Neutrophil (primary cell): ENCODE results near the gene SH3GLB2.
A peak's percentile ranks its signal among the peaks of the same experiment; 100 is the strongest.

Experiments used
- H3K27ac ChIP-seq: fragments of 200-600 bp; sonication (generic); 2 replicates; pipeline ENCODE4 v1.5.1; 2016; ENCODE audit warnings: mild to moderate bottlenecking, moderate library complexity
- H3K27me3 ChIP-seq: fragments of 200-600 bp; sonication (generic); 2 replicates; pipeline ENCODE4 v1.6.0; 2016; ENCODE audit warnings: mild to moderate bottlenecking
- H3K36me3 ChIP-seq: fragments of 200-600 bp; sonication (generic); 2 replicates; pipeline ENCODE4 v1.5.1; 2017
- H3K4me1 ChIP-seq, 2 experiments: fragments of 200-600 bp in 1 of 2; sonication (generic) in 1 of 2; 1 replicate in 1 of 2; 2 replicates in 1 of 2; pipeline versions ENCODE4 v1.5.1 to v1.6.1; 2013 to 2016; ENCODE audit warnings: low read depth in 1 of 2, low read length in 1 of 2, mild to moderate bottlenecking in 1 of 2, moderate library complexity in 1 of 2; ENCODE audit not compliant: control insufficient read depth in 1 of 2, insufficient read depth in 1 of 2
- H3K4me3 ChIP-seq, 2 experiments: fragments of 200-600 bp in 1 of 2; sonication (generic) in 1 of 2; 1 replicate in 1 of 2; 2 replicates in 1 of 2; pipeline ENCODE4 v1.5.1; 2013 to 2016; ENCODE audit warnings: low read depth in 1 of 2, low read length in 1 of 2, mild to moderate bottlenecking in 1 of 2, moderate library complexity in 1 of 2
- H3K9me3 ChIP-seq: fragments of 200-600 bp; sonication (generic); 2 replicates; pipeline ENCODE4 v1.5.1; 2016
- TF ChIP-seq, protein P1 (sequence below): fragments of 200-600 bp; sonication (generic); IDR thresholded peaks from 2 replicates; pipeline ENCODE4 v1.5.1; 2016; ENCODE audit warnings: antibody characterized with exemption

The SH3GLB2 gene

DNA sequence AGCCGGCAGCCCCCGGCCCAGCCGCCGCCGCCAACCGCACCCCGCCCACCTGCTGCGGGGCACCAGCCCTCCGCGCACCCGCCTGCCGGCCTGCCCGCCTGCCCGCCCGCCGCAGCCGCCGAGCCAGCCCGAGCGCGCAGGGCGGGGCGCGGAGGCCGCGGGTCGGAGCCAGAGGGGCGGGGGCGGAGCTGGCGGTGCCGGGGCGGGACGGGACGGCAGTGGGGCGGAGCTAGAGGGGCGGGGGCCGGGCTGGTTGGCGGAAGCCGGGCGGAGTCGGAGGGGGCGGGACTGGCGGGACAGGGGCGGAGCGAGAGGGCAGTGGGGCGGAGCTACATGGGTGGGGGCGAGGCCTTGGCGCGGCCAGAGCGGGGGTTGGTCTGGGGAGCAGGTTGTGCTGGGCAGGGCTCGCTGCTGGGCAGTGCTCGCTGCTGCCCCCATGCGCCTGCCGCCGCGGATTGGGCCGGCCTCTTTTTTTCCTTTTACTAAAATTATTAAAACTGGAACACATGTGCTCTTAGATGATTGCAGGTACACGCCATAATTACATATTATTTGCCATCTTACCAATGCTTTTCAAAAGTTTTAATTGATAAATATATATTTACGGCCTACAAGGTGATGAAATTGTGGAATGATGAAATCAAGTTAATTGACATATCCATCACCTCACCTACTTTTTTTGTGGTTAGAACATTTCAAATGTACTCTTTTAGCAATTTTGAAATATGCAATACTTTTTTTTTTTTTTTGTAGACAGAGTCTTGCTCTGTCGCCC is at the start of gene SH3GLB2:
TSS of gene SH3GLB2 (minus strand) at position 140 of the 775 bp plus-strand sequence. CDS start 177 bp downstream, outside the sequence.
- H3K9me3 ChIP-seq, result no peaks in the 10 kb centered on the region
- no peaks in the 10 kb centered on the region for H3K27me3 ChIP-seq
- H3K27ac ChIP-seq, result peak within 1 kb of the TSS; percentile 55
- peak within 1 kb of the TSS; percentile 68 to 80 for H3K4me3 ChIP-seq
- TF ChIP-seq, protein P1, sequence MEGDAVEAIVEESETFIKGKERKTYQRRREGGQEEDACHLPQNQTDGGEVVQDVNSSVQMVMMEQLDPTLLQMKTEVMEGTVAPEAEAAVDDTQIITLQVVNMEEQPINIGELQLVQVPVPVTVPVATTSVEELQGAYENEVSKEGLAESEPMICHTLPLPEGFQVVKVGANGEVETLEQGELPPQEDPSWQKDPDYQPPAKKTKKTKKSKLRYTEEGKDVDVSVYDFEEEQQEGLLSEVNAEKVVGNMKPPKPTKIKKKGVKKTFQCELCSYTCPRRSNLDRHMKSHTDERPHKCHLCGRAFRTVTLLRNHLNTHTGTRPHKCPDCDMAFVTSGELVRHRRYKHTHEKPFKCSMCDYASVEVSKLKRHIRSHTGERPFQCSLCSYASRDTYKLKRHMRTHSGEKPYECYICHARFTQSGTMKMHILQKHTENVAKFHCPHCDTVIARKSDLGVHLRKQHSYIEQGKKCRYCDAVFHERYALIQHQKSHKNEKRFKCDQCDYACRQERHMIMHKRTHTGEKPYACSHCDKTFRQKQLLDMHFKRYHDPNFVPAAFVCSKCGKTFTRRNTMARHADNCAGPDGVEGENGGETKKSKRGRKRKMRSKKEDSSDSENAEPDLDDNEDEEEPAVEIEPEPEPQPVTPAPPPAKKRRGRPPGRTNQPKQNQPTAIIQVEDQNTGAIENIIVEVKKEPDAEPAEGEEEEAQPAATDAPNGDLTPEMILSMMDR, result peak; percentile 94
- H3K36me3 ChIP-seq, result no peaks in the 10 kb centered on the region
- peaks cover 26 to 31% of the 10 kb centered on the region in 2 experiments for H3K4me1 ChIP-seq

DNA sequence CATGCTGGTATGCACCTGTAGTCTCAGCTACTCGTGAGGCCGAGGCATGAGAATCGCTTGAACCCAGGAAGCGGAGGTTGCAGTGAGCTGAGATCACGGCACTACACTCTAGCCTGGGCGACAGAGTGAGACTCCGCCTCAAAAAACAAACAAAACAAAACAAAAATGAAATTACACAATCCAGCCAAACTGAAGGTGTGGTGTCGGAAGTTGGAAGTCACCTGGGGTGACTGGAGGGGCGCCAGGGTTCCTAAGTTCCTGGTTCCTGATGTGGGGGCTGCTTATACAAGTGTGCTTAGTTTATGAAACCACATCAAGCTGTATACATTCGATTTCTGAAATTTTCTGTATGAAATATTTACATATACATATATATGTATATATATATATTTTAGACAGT is 49.1 kb upstream of the SH3GLB2 start:
- H3K36me3 ChIP-seq, result no peaks in the 10 kb centered on the region
- TF ChIP-seq, protein P1, result no peak
- peaks cover 18 to 21% of the 10 kb centered on the region in 2 experiments for H3K4me1 ChIP-seq
- no peaks in the 10 kb centered on the region for H3K27me3 ChIP-seq
- no peak overlapping the region for H3K4me3 ChIP-seq
- no peaks in the 10 kb centered on the region for H3K9me3 ChIP-seq
- no peak overlapping the region for H3K27ac ChIP-seq

DNA sequence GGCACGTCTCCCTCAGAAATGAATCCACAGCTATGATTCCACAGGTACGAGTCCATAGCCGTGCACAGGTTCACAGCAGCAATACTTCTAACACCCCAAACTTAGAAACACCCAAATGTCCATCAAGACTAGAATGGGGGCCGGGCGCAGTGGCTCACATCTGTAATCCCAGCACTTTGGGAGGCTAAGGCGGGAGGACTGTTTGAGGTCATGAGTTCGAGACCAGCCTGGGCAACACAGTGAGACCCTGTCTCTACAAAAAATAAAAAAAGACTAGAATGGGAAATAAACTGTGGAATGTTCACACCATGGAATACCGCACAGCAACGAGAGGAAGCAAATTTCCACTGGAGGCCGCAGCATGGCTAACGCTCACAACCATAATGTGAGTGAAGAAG is 48.5 kb upstream of the SH3GLB2 start:
- Histone ChIP-seq H3K4me3 (no peak overlapping the region), H3K27me3 (no peaks in the 10 kb centered on the region), H3K36me3 (peaks cover 6% of the 10 kb centered on the region), H3K4me1 (peaks cover 12 to 15% of the 10 kb centered on the region in 2 experiments), H3K27ac (no peak overlapping the region), H3K9me3 (no peaks in the 10 kb centered on the region)
- TF ChIP-seq, protein P1, result no peak

DNA sequence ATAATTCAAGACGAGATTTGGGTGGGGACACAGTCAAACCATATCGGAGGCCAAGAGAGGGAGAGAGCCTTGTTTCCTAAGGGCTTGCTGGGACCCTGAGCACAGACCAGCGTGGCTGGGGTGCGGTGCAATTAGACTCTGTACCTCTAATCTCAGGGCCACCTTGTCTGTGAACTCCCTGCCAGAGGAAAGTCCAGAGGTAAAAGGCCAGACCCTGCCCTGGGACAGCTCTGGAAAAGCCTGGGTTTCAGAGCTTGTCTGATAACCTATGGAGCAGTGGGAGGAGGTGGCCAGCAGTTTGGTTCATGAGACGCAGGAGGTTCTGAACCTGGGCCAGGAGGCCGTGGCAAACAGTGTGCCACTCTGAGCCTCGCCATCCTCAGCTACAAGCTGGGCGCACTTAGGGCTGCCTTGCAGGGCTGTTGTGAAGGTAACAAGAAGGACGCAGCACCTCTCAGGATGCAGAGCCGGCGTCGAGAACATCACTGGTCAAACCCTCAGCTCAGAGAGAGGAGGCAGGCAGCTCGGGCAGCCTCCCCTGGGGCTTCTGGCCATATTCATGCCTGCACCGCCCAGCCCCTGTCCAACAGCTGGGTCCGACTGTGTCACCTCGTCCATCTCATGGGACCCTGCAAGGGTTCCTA is 48.0 kb upstream of the SH3GLB2 start:
- Histone ChIP-seq H3K4me3 (no peak overlapping the region), H3K9me3 (no peaks in the 10 kb centered on the region), H3K27me3 (no peaks in the 10 kb centered on the region), H3K27ac (no peak overlapping the region), H3K4me1 (peaks cover 9 to 10% of the 10 kb centered on the region in 2 experiments), H3K36me3 (peaks cover 11% of the 10 kb centered on the region)
- TF ChIP-seq, protein P1, result no peak

DNA sequence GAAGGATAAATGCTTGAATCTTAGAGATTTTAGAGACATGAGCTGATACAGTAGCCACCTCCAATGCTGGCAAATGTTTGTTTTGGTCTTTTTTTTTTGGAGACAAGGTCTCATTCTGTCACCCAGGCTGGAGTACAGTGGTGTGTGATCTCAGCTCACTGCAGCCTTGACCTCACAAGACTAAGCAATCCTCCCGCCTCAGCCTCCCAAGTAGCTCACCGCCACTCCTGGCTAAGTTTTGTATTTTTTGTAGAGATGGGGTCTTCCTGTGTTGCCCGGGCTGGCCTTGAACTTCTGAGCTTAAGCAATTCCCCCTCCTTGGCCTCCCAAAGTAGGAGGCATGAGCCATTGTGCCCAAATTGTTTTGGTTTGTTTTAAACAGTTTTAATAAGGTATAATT is 46.0 kb upstream of the SH3GLB2 start:
- Histone ChIP-seq H3K4me3 (no peak overlapping the region), H3K27me3 (no peaks in the 10 kb centered on the region), H3K36me3 (peaks cover 31% of the 10 kb centered on the region), H3K9me3 (no peaks in the 10 kb centered on the region), H3K4me1 (peaks cover 0 to 2% of the 10 kb centered on the region in 2 experiments), H3K27ac (no peak overlapping the region)
- TF ChIP-seq, protein P1, result no peak
